Thyroid gland (tissue), 4 donors: Measurements from ENCODE around the gene TUBA1C. TPM values are rescaled to one million over a fixed set of nuclear protein-coding genes. Genes with fewer than 3 reads are reported as not detected.

Source experiments
- DNase-seq, 2 donors: peaks; one replicate each; pipeline ENCODE4 v3.0.0-alpha.2; 2019
- H3K27ac ChIP-seq, 3 donors: fragments of 200-600 bp; sonication (generic); 1 replicate in 2 of 3; 2 replicates in 1 of 3; pipeline ENCODE4 v1.5.1; 2016 to 2019; ENCODE audit warnings: mild to moderate bottlenecking in 1 of 3, moderate library complexity in 1 of 3
- H3K27me3 ChIP-seq: fragments of 200-600 bp; sonication (generic); one replicate; pipeline ENCODE4 v1.5.1; 2019
- H3K36me3 ChIP-seq, 2 donors: fragments of 200-600 bp; sonication (generic); one replicate each; pipeline ENCODE4 v1.5.1; 2016 to 2019
- H3K4me1 ChIP-seq, 2 donors: fragments of 200-600 bp; sonication (generic); one replicate each; pipeline ENCODE4 v1.5.1; 2017 to 2019
- H3K4me3 ChIP-seq, 3 donors: fragments of 200-600 bp; sonication (generic); replicated peaks in 1 of 3; 1 replicate in 2 of 3; 2 replicates in 1 of 3; pipeline ENCODE4 v1.5.1; 2016; ENCODE audit warnings: mild to moderate bottlenecking in 1 of 3
- H3K9me3 ChIP-seq: fragments of 200-600 bp; sonication (generic); one replicate; pipeline ENCODE4 v1.5.1; 2017
- POLR2A ChIP-seq, 2 donors: fragments of 450-650 bp; IDR thresholded peaks; one replicate each; pipeline ENCODE4 v1.6.1; 2017; ENCODE audit warnings: antibody characterized with exemption in 2 of 2, mild to moderate bottlenecking in 2 of 2, moderate library complexity in 1 of 2
- WGBS, 2 donors: methylation state at CpG; one replicate each; pipeline ENCODE4 v1.1.5; 2017; 5-methylcytosine and 5-hydroxymethylcytosine counted together
- intact Hi-C: fragments of 100-400 bp; cut with DNase I; formaldehyde crosslinking; loops from one replicate; pipeline ENCODE4 v1.15.1; 2023
- total RNA-seq, 4 donors: library from RNA; depleted of rRNA; stranded (reverse); fragments of >200 nt; gene quantifications; one replicate each; pipeline ENCODE4 v1.2.3, GENCODE V29; 2016
- TF ChIP-seq, protein P1 (sequence below), 6 experiments: fragments of 200-600 bp in 3 of 6; fragments of 450-650 bp in 3 of 6; sonication (generic) in 3 of 6; IDR thresholded peaks; one replicate each; pipeline ENCODE4 v1.5.1; 2016 to 2019; ENCODE audit warnings: antibody characterized with exemption in 6 of 6, mild to moderate bottlenecking in 2 of 6, inconsistent platforms in 1 of 6, moderate library complexity in 1 of 6

Gene TUBA1C
- total RNA-seq, 4 donors from 2014 or later, result 80.6 to 385 (median 212) TPM

- Histone ChIP-seq H3K27me3 (no peaks in the 10 kb centered on the region), H3K4me3 (no peak overlapping the region), H3K9me3 (no peaks in the 10 kb centered on the region), H3K4me1 (peaks cover 0 to 9% of the 10 kb centered on the region in 2 donors), H3K27ac (no peak overlapping the region), H3K36me3 (no peaks in the 10 kb centered on the region)
- no peak for DNase-seq
- intact Hi-C loops, result loop anchor here (5.0 to 10.0 kb wide), 3 partner anchors 33 to 146 kb away; partner anchors contain the start of gene TUBA1B
- TF ChIP-seq, protein P1, sequence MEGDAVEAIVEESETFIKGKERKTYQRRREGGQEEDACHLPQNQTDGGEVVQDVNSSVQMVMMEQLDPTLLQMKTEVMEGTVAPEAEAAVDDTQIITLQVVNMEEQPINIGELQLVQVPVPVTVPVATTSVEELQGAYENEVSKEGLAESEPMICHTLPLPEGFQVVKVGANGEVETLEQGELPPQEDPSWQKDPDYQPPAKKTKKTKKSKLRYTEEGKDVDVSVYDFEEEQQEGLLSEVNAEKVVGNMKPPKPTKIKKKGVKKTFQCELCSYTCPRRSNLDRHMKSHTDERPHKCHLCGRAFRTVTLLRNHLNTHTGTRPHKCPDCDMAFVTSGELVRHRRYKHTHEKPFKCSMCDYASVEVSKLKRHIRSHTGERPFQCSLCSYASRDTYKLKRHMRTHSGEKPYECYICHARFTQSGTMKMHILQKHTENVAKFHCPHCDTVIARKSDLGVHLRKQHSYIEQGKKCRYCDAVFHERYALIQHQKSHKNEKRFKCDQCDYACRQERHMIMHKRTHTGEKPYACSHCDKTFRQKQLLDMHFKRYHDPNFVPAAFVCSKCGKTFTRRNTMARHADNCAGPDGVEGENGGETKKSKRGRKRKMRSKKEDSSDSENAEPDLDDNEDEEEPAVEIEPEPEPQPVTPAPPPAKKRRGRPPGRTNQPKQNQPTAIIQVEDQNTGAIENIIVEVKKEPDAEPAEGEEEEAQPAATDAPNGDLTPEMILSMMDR (IDR thresholded peaks at IDR 0.05), result no peak
- no peak for TF ChIP-seq POLR2A (IDR thresholded peaks at IDR 0.05)
- 85 to 87% methylated on average over 3 of the region's 3 CpGs for WGBS, 2 donors
Observed at GRCh38 chr12:49230805-49231194, 34.1 kb upstream of the TUBA1C start.

GRCh38 chr12:49231878-49232655 is 32.8 kb upstream of the TUBA1C start:
- H3K27me3 ChIP-seq, result no peaks in the 10 kb centered on the region
- H3K4me3 ChIP-seq, result no peak overlapping the region
- 73 to 78% methylated on average over 9 of the region's 9 CpGs for WGBS, 2 donors
- TF ChIP-seq POLR2A (IDR thresholded peaks at IDR 0.05), result no peak
- TF ChIP-seq, protein P1 (IDR thresholded peaks at IDR 0.05), result no peak
- H3K27ac ChIP-seq, result no peak overlapping the region
- no peaks in the 10 kb centered on the region for H3K36me3 ChIP-seq
- intact Hi-C loops, result loop anchor here (5.0 to 10.0 kb wide), 3 partner anchors 35 to 147 kb away; partner anchors contain the start of gene TUBA1B
- peaks cover 0 to 9% of the 10 kb centered on the region in 2 donors for H3K4me1 ChIP-seq
- H3K9me3 ChIP-seq, result no peaks in the 10 kb centered on the region
- DNase-seq, result no peak

GRCh38 chr12:49232940-49233841 is 31.7 kb upstream of the TUBA1C start:
- H3K4me1 ChIP-seq, result peaks cover 0 to 9% of the 10 kb centered on the region in 2 donors
- intact Hi-C loops, result loop anchor here (5.0 to 10.0 kb wide), 3 partner anchors 36 to 148 kb away; partner anchors contain the start of gene TUBA1B
- H3K9me3 ChIP-seq, result no peaks in the 10 kb centered on the region
- no peaks in the 10 kb centered on the region for H3K27me3 ChIP-seq
- WGBS, 2 donors, result 75 to 79% methylated on average over 25 of the region's 25 CpGs
- no peak for DNase-seq
- H3K4me3 ChIP-seq, result no peak overlapping the region
- no peaks in the 10 kb centered on the region for H3K36me3 ChIP-seq
- H3K27ac ChIP-seq, result peak overlapping the region in 1 of 3 donors; percentile 10
- TF ChIP-seq, protein P1 (IDR thresholded peaks at IDR 0.05), result no peak
- peak in 1 of 2 donors; percentile 9 for TF ChIP-seq POLR2A (IDR thresholded peaks at IDR 0.05)

DNA sequence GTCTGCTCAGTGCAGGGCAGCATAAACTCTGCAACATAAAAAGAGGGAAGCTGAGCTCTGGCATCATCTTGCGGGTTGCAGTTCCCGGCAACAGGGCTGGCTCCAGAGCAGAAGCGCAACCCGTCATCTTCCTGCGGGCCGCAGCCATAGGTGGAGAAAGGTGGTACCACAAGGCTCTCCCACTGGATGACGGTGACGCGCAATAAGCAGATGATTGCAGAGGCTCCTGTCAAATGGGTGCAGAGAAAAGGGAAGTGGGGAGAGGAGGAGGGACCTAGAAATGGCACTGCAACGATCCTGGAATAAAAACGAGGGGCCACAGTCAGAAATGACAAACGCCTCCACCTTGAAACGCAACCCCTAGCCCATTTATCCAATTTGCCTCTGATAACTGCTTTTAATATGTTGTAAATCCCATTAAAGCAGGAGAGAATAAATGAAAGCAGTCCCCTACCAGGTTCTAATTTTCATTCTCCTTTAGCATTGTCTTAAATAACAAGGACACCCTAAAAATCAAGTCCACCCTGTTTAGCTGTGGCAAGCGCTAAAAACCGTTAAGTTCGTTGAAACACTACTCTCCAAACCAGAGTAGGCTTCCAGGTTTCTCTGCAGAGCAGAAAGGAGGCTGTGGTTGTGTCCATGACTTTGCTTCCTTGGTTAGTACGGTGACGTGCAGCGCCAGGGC is 30.9 kb upstream of the TUBA1C start:
- DNase-seq, result peak; percentile 1 to 8
- no peaks in the 10 kb centered on the region for H3K27me3 ChIP-seq
- TF ChIP-seq POLR2A (IDR thresholded peaks at IDR 0.05), result no peak
- TF ChIP-seq, protein P1 (IDR thresholded peaks at IDR 0.05), result peak in 1 of 6 experiments; percentile 23
- 76% methylated on average over 18 to 19 of the region's 19 CpGs for WGBS, 2 donors
- intact Hi-C loops, result loop anchor here (5.0 to 10.0 kb wide), 3 partner anchors 37 to 149 kb away; partner anchors contain the start of gene TUBA1B
- H3K36me3 ChIP-seq, result no peaks in the 10 kb centered on the region
- peak overlapping the region in 1 of 3 donors; percentile 42 for H3K4me3 ChIP-seq
- peak overlapping the region; percentile 88 to 96 (median 94) for H3K27ac ChIP-seq
- H3K4me1 ChIP-seq, result peaks cover 0 to 9% of the 10 kb centered on the region in 2 donors
- H3K9me3 ChIP-seq, result no peaks in the 10 kb centered on the region
